ENCODE results near the gene KLHL9. TPM values are rescaled to one million over a fixed set of nuclear protein-coding genes. Genes with fewer than 3 reads are reported as not detected.

The KLHL9 gene, protein sequence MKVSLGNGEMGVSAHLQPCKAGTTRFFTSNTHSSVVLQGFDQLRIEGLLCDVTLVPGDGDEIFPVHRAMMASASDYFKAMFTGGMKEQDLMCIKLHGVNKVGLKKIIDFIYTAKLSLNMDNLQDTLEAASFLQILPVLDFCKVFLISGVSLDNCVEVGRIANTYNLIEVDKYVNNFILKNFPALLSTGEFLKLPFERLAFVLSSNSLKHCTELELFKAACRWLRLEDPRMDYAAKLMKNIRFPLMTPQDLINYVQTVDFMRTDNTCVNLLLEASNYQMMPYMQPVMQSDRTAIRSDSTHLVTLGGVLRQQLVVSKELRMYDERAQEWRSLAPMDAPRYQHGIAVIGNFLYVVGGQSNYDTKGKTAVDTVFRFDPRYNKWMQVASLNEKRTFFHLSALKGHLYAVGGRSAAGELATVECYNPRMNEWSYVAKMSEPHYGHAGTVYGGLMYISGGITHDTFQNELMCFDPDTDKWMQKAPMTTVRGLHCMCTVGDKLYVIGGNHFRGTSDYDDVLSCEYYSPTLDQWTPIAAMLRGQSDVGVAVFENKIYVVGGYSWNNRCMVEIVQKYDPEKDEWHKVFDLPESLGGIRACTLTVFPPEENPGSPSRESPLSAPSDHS
- total RNA-seq (2022; extraction: Qiagen RNA extraction; ENCODE audit: low read depth): 9.0 to 18.8 TPM (median 17.2 TPM) in 5 replicates

GRCh38 chr9:21334701-21335632 is at the start of gene KLHL9:
KLHL9 (minus strand) TSS chr9:21335404; CDS start chr9:21334859, 545 bp downstream.

DNA sequence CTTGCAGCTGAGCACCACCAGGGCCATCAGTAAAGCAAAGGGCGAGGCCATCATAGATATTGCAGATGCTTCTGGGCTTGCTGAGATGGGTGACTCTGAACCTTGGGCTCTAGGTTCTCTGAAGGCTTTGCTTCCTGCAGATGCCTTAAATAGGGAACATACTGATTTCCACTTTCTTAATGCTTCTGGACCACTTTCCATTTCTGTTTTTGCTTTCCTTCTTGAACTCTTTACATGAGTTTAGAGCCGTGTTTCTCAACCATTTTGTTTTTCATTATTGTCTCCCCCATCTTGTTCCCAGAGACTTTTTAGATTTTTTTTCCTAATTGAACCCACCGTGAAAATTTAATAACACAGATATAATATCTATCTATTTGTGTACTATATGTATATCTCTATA is 32.8 kb upstream of the KLHL9 start, which contains the start of gene IFNA13:
IFNA13 (minus strand) TSS at position 101 of the 400 bp plus-strand sequence; CDS start at position 54, 47 bp downstream.

DNA sequence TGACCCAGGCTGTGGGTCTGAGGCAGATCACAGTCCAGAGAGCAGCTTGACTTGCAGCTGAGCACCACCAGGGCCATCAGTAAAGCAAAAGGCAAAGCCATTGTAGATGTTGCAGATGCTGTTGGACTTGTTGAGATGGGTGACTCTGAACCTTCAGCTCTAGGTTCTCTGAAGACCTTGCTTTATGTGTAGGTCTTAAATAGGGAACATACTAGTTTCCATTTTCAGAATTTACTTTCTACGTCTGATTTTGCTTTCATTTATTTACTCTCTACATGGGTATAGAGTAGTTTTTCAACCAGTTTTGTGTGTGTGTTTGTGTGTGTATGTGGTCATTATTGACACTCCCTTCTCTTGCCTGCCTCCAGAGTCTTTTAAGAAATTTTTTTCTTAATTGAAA is 15.6 kb upstream of the KLHL9 start, which contains the start of gene IFNA6:
IFNA6 (minus strand) TSS at position 101 of the 400 bp plus-strand sequence; CDS start at position 101, 0 bp downstream.

DNA sequence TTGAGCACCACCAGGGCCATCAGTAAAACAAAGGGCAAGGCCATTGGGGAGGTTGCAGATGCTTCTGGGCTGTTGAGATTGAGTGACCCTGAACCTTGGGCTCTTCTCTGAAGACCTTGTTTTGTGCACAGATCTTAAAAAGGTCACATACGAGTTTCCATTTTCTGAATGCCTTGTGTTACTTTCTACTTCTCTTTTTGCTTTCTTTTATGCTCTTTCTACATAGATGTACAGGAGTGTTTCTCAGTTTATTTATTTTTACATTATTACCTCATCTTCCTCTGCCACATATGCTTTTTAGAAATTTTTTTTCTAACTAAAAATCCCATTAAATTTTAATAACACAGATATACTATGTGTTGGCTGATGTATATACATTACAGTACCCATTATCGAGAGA is 30.0 kb downstream of the KLHL9 start, which contains the start of gene IFNA5:
IFNA5 (minus strand) TSS at position 101 of the 400 bp plus-strand sequence; CDS start at position 44, 57 bp downstream.

Other genes starting within 250 kb of the KLHL9 start
- not detected in 5 replicates for gene IFNW1, start 193.6 kb downstream of the KLHL9 start, total RNA-seq (2022; extraction: Qiagen RNA extraction; ENCODE audit: low read depth)
- not detected in 5 replicates for gene IFNA21, start 168.7 kb downstream of the KLHL9 start, total RNA-seq (2022; extraction: Qiagen RNA extraction; ENCODE audit: low read depth)
- gene IFNA4, start 147.8 kb downstream of the KLHL9 start, total RNA-seq (2022; extraction: Qiagen RNA extraction; ENCODE audit: low read depth): not detected in 5 replicates
- gene IFNA7, start 133.2 kb downstream of the KLHL9 start, total RNA-seq (2022; extraction: Qiagen RNA extraction; ENCODE audit: low read depth): not detected in 5 replicates
- gene IFNA10, start 128.3 kb downstream of the KLHL9 start, total RNA-seq (2022; extraction: Qiagen RNA extraction; ENCODE audit: low read depth): not detected in 5 replicates
- not detected in 5 replicates for gene IFNA16, start 118.1 kb downstream of the KLHL9 start, total RNA-seq (2022; extraction: Qiagen RNA extraction; ENCODE audit: low read depth)
- gene IFNA17, start 107.2 kb downstream of the KLHL9 start, total RNA-seq (2022; extraction: Qiagen RNA extraction; ENCODE audit: low read depth): not detected in 5 replicates
- not detected in 5 replicates for gene IFNA14, start 95.4 kb downstream of the KLHL9 start, total RNA-seq (2022; extraction: Qiagen RNA extraction; ENCODE audit: low read depth)
- not detected in 5 replicates for gene IFNA5, start 30.1 kb downstream of the KLHL9 start, total RNA-seq (2022; extraction: Qiagen RNA extraction; ENCODE audit: low read depth)
- gene IFNA6, start 15.5 kb upstream of the KLHL9 start, total RNA-seq (2022; extraction: Qiagen RNA extraction; ENCODE audit: low read depth): not detected in 5 replicates
- gene IFNA13, start 32.7 kb upstream of the KLHL9 start, total RNA-seq (2022; extraction: Qiagen RNA extraction; ENCODE audit: low read depth): not detected in 5 replicates
- not detected in 5 replicates for gene IFNA2, start 50.0 kb upstream of the KLHL9 start, total RNA-seq (2022; extraction: Qiagen RNA extraction; ENCODE audit: low read depth)
- gene IFNA8, start 73.7 kb upstream of the KLHL9 start, total RNA-seq (2022; extraction: Qiagen RNA extraction; ENCODE audit: low read depth): not detected in 5 replicates
- not detected in 5 replicates for gene IFNA1, start 105.0 kb upstream of the KLHL9 start, total RNA-seq (2022; extraction: Qiagen RNA extraction; ENCODE audit: low read depth)
- gene IFNE, start 146.9 kb upstream of the KLHL9 start, total RNA-seq (2022; extraction: Qiagen RNA extraction; ENCODE audit: low read depth): 0.86 to 2.3 TPM (median 1.4 TPM) in 5 replicates